Keratinocyte (primary cell): Measurements from ENCODE around the gene PPP1R1C. TPM values are rescaled to one million over a fixed set of nuclear protein-coding genes. Genes with fewer than 3 reads are reported as not detected.

Experiments
- DNase-seq: peaks from one replicate; pipeline ENCODE4 v3.0.0-alpha.2; 2011; ENCODE audit warnings: low read depth, missing footprints, low spot score
- FAIRE-seq: peaks from 2 replicates; lab custom pipeline; 2011; peaks lifted over from hg19 to GRCh38; lab: Jason Lieb, UNC
- H2AFZ ChIP-seq: 2 replicates; pipeline ENCODE4 v1.6.0; 2012; ENCODE audit warnings: low read length, control low read depth, inconsistent platforms; ENCODE audit not compliant: control insufficient read depth
- H3K27ac ChIP-seq: 2 replicates; pipeline ENCODE4 v1.5.1; 2011; ENCODE audit warnings: low read length; ENCODE audit not compliant: control insufficient read depth, insufficient read depth
- H3K27me3 ChIP-seq: 3 replicates; pipeline ENCODE4 v1.6.0; 2011; ENCODE audit warnings: low read length; ENCODE audit not compliant: control insufficient read depth, insufficient read depth; ENCODE audit errors: extremely low read depth
- H3K36me3 ChIP-seq, 2 experiments: 2 replicates in 1 of 2; 3 replicates in 1 of 2; pipeline ENCODE4 v1.5.1; 2011; ENCODE audit warnings: low read length in 2 of 2, mild to moderate bottlenecking in 1 of 2; ENCODE audit not compliant: control insufficient read depth in 2 of 2, insufficient read depth in 2 of 2; ENCODE audit errors: extremely low read depth in 1 of 2
- H3K4me1 ChIP-seq: 3 replicates; pipeline ENCODE4 v1.5.1; 2011; ENCODE audit warnings: low read length; ENCODE audit not compliant: control insufficient read depth, insufficient read depth; ENCODE audit errors: extremely low read depth
- H3K4me2 ChIP-seq: 3 replicates; pipeline ENCODE4 v1.6.0; 2011; ENCODE audit warnings: low read depth, low read length; ENCODE audit not compliant: control insufficient read depth, insufficient read depth; ENCODE audit errors: extremely low read depth
- H3K4me3 ChIP-seq, 3 experiments: fragments of 200-600 bp in 1 of 3; sonication (generic) in 1 of 3; 2 replicates in 2 of 3; 3 replicates in 1 of 3; pipeline ENCODE4 v1.5.1; 2011 to 2016; ENCODE audit warnings: low read length in 3 of 3, mild to moderate bottlenecking in 3 of 3, control low read depth in 2 of 3, inconsistent platforms in 1 of 3, low read depth in 1 of 3, mixed read lengths in 1 of 3, mixed run types in 1 of 3, moderate library complexity in 1 of 3; ENCODE audit not compliant: control insufficient read depth in 2 of 3, insufficient read depth in 2 of 3; ENCODE audit errors: extremely low read depth in 1 of 3
- H3K79me2 ChIP-seq: 2 replicates; pipeline ENCODE4 v1.6.0; 2012; ENCODE audit warnings: low read length; ENCODE audit not compliant: control insufficient read depth, insufficient read depth
- H3K9ac ChIP-seq: 3 replicates; pipeline ENCODE4 v1.6.0; 2011; ENCODE audit warnings: low read length; ENCODE audit not compliant: control insufficient read depth, insufficient read depth; ENCODE audit errors: extremely low read depth
- H3K9me1 ChIP-seq: 3 replicates; pipeline ENCODE4 v1.6.0; 2011; ENCODE audit warnings: low read length; ENCODE audit not compliant: control insufficient read depth, insufficient read depth; ENCODE audit errors: extremely low read depth
- H3K9me3 ChIP-seq: 2 replicates; pipeline ENCODE4 v1.5.1; 2012; ENCODE audit warnings: low read depth, low read length; ENCODE audit not compliant: control insufficient read depth
- H4K20me1 ChIP-seq: 3 replicates; pipeline ENCODE4 v1.6.0; 2011; ENCODE audit warnings: low read length; ENCODE audit not compliant: control insufficient read depth, insufficient read depth; ENCODE audit errors: extremely low read depth
- EZH2 ChIP-seq: IDR thresholded peaks from one replicate; pipeline ENCODE4 v1.6.1; 2012; ENCODE audit warnings: inconsistent platforms, mild to moderate bottlenecking, low read length, moderate library complexity
- dilution Hi-C: fragments of 300-500 bp; cut with MboI; formaldehyde crosslinking; loops from one replicate; pipeline ENCODE4 v1.7.0; 2020; ENCODE audit warnings: low sequenced_read_pairs; ENCODE audit not compliant: extremely low pct_ligation_motif_present
- polyA plus RNA-seq, 5 experiments: library from polyadenylated mRNA; depleted of rRNA in 3 of 5; stranded (reverse) in 3 of 5; stranded (forward) in 1 of 5; unstranded in 1 of 5; fragments of >200 nt; gene quantifications; 1 replicate in 1 of 5; 2 replicates in 3 of 5; 3 replicates in 1 of 5; pipeline versions ENCODE4 v1.2.1 to v1.2.3, GENCODE V29; 2011 to 2012; ENCODE audit warnings: missing spikeins in 2 of 5, low read depth in 1 of 5, low replicate concordance in 1 of 5
- TF ChIP-seq, protein P1 (sequence below), 3 experiments: IDR thresholded peaks in 1 of 3; conservative IDR thresholded peaks in 1 of 3; optimal IDR thresholded peaks in 1 of 3; 2 replicates in 2 of 3; 3 replicates in 1 of 3; pipeline versions ENCODE3 to v1.5.1; 2011; ENCODE audit warnings: low read length in 3 of 3, mild to moderate bottlenecking in 3 of 3, moderate library complexity in 2 of 3, control low read depth in 1 of 3, inconsistent platforms in 1 of 3; ENCODE audit not compliant: insufficient read depth in 2 of 3; ENCODE audit errors: extremely low read depth in 1 of 3

Gene PPP1R1C
- polyA plus RNA-seq, 1 donor (not counting 4 experiments of a cell fraction or from before 2014, with no cell fraction given), result 4.3 TPM

DNA sequence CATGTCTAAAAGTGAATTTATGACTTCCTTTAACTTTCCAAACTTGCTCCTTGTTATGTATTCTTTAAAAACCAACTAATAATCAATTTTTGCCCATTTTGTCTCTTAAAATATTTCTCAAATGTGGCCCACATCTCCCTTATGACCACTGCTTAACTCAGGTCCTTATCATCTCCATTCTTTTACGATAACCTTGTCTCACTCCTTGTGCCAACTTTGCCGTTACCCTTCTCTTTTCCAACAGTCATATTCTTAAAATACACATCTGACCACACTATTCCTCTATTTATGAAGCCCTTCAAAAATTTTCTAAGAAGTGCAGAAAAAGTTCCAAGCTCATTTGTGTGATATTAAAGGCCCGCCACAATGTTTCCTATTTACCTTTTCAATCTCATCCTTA lies 47.8 kb downstream of the PPP1R1C start:
- H3K27me3 ChIP-seq, result no peaks in the 10 kb centered on the region
- dilution Hi-C loops, result no loop called here
- no peaks in the 10 kb centered on the region for H3K79me2 ChIP-seq
- H3K4me2 ChIP-seq, result no peak overlapping the region
- no peak overlapping the region for H3K4me3 ChIP-seq
- no peak overlapping the region for H2AFZ ChIP-seq
- FAIRE-seq (no peak), DNase-seq (no peak)
- no peaks in the 10 kb centered on the region for H3K9me3 ChIP-seq
- no peaks in the 10 kb centered on the region for H4K20me1 ChIP-seq
- no peaks in the 10 kb centered on the region for H3K9me1 ChIP-seq
- H3K4me1 ChIP-seq, result peaks cover 3% of the 10 kb centered on the region
- no peak overlapping the region for H3K9ac ChIP-seq
- H3K27ac ChIP-seq, result no peak overlapping the region
- TF ChIP-seq, protein P1, sequence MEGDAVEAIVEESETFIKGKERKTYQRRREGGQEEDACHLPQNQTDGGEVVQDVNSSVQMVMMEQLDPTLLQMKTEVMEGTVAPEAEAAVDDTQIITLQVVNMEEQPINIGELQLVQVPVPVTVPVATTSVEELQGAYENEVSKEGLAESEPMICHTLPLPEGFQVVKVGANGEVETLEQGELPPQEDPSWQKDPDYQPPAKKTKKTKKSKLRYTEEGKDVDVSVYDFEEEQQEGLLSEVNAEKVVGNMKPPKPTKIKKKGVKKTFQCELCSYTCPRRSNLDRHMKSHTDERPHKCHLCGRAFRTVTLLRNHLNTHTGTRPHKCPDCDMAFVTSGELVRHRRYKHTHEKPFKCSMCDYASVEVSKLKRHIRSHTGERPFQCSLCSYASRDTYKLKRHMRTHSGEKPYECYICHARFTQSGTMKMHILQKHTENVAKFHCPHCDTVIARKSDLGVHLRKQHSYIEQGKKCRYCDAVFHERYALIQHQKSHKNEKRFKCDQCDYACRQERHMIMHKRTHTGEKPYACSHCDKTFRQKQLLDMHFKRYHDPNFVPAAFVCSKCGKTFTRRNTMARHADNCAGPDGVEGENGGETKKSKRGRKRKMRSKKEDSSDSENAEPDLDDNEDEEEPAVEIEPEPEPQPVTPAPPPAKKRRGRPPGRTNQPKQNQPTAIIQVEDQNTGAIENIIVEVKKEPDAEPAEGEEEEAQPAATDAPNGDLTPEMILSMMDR (optimal IDR thresholded peaks at IDR 0.05 in 1 of 3, IDR thresholded peaks at IDR 0.05 in 1 of 3, conservative IDR thresholded peaks at IDR 0.05 in 1 of 3; ENCODE audit: extremely low read depth in 1 of 3, insufficient read depth in 2 of 3, low read length in 3 of 3), result no peak
- TF ChIP-seq EZH2, result no peak
- H3K36me3 ChIP-seq, result no peaks in the 10 kb centered on the region

DNA sequence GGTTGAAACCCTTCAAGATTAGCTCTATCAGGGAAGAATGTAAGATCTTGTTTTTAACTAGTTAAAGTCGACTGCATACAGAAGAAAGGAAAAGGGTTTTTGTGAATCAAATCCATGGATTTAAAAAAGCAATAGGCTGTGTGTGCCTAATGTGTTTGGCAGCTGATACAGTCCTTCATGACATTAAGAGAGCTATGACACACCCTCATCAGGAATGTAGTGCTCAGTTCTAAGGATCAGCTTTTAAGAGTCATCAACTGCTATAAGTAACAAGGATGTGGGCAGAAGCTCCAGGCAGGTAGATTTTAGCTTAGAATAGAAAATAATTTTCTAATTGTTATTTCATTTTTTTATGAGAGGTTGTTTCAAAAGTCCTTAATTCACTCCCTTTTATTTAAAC lies 52.9 kb downstream of the PPP1R1C start:
- peak; percentile 38 for DNase-seq
- Histone ChIP-seq H3K36me3 (no peaks in the 10 kb centered on the region), H3K9me3 (no peaks in the 10 kb centered on the region), H3K9ac (no peak overlapping the region), H3K79me2 (no peaks in the 10 kb centered on the region), H4K20me1 (no peaks in the 10 kb centered on the region), H3K27me3 (no peaks in the 10 kb centered on the region), H2AFZ (peak overlapping the region; percentile 4), H3K27ac (peak overlapping the region; percentile 10), H3K4me3 (no peak overlapping the region), H3K4me1 (peaks cover 13% of the 10 kb centered on the region), H3K4me2 (peak overlapping the region; percentile 29), H3K9me1 (no peaks in the 10 kb centered on the region)
- peak; percentile 86 for FAIRE-seq
- dilution Hi-C loops, result no loop called here
- TF ChIP-seq, protein P1 (optimal IDR thresholded peaks at IDR 0.05 in 1 of 3, IDR thresholded peaks at IDR 0.05 in 1 of 3, conservative IDR thresholded peaks at IDR 0.05 in 1 of 3; ENCODE audit: extremely low read depth in 1 of 3, insufficient read depth in 2 of 3, low read length in 3 of 3), result no peak
- no peak for TF ChIP-seq EZH2
